Astrocyte of the spinal cord (primary cell): ENCODE results near the gene MUS81.

ENCODE experiments used
- DNase-seq: peaks from one replicate; pipeline ENCODE4 v3.0.0; 2011; ENCODE audit warnings: low read depth, low spot score
- H3K4me3 ChIP-seq: 2 replicates; pipeline ENCODE4 v1.5.1; 2011; ENCODE audit warnings: low read depth, mild to moderate bottlenecking, low read length, moderate library complexity
- in situ Hi-C: cut with HindIII; loops from 2 replicates; pipeline ENCODE4 v1.10.0; 2017; ENCODE audit warnings: low sequenced_read_pairs
- TF ChIP-seq, protein P1 (sequence below): IDR thresholded peaks from 2 replicates; pipeline ENCODE4 v1.5.1; 2012; ENCODE audit warnings: low read depth, mild to moderate bottlenecking, low read length, inconsistent platforms

Gene MUS81, protein sequence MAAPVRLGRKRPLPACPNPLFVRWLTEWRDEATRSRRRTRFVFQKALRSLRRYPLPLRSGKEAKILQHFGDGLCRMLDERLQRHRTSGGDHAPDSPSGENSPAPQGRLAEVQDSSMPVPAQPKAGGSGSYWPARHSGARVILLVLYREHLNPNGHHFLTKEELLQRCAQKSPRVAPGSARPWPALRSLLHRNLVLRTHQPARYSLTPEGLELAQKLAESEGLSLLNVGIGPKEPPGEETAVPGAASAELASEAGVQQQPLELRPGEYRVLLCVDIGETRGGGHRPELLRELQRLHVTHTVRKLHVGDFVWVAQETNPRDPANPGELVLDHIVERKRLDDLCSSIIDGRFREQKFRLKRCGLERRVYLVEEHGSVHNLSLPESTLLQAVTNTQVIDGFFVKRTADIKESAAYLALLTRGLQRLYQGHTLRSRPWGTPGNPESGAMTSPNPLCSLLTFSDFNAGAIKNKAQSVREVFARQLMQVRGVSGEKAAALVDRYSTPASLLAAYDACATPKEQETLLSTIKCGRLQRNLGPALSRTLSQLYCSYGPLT

DNA sequence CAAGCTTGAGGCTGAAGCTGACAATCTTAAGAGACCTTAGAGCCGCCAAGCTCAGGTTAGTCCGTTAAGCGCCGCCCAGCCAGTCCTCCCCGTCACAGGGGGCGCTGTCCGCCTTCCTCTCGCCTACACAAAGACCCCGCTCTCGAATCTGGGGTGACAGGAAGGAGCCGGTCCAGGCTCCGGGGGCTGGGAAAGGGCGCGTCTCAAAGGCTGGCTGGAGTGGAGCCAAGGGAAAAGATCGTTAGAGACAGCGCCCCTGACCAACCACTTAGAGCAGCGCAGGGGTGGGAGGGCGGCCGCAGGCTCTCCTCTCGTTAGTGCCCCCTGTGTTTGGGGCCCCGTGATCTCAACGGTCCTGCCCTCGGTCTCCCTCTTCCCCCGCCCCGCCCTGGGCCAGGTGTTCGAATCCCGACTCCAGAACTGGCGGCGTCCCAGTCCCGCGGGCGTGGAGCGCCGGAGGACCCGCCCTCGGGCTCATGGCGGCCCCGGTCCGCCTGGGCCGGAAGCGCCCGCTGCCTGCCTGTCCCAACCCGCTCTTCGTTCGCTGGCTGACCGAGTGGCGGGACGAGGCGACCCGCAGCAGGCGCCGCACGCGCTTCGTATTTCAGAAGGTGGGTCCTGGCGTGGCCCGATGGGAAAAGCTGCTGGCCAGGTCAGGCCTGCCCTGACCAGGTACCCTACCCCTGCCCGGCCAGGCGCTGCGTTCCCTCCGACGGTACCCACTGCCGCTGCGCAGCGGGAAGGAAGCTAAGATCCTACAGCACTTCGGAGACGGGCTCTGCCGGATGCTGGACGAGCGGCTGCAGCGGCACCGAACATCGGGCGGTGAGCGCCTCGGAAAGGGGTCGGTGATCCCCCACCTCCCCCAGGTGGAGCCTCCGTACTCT is at the start of gene MUS81:
Gene MUS81 (plus strand): TSS at position 156 of the 887 bp plus-strand sequence. CDS start 321 bp downstream, at position 477.
- TF ChIP-seq, protein P1, sequence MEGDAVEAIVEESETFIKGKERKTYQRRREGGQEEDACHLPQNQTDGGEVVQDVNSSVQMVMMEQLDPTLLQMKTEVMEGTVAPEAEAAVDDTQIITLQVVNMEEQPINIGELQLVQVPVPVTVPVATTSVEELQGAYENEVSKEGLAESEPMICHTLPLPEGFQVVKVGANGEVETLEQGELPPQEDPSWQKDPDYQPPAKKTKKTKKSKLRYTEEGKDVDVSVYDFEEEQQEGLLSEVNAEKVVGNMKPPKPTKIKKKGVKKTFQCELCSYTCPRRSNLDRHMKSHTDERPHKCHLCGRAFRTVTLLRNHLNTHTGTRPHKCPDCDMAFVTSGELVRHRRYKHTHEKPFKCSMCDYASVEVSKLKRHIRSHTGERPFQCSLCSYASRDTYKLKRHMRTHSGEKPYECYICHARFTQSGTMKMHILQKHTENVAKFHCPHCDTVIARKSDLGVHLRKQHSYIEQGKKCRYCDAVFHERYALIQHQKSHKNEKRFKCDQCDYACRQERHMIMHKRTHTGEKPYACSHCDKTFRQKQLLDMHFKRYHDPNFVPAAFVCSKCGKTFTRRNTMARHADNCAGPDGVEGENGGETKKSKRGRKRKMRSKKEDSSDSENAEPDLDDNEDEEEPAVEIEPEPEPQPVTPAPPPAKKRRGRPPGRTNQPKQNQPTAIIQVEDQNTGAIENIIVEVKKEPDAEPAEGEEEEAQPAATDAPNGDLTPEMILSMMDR, result peak; percentile 90
- peak within 1 kb of the TSS; percentile 95 for H3K4me3 ChIP-seq
- DNase-seq, result peak; percentile 99
- in situ Hi-C loops, result no loop called here

DNA sequence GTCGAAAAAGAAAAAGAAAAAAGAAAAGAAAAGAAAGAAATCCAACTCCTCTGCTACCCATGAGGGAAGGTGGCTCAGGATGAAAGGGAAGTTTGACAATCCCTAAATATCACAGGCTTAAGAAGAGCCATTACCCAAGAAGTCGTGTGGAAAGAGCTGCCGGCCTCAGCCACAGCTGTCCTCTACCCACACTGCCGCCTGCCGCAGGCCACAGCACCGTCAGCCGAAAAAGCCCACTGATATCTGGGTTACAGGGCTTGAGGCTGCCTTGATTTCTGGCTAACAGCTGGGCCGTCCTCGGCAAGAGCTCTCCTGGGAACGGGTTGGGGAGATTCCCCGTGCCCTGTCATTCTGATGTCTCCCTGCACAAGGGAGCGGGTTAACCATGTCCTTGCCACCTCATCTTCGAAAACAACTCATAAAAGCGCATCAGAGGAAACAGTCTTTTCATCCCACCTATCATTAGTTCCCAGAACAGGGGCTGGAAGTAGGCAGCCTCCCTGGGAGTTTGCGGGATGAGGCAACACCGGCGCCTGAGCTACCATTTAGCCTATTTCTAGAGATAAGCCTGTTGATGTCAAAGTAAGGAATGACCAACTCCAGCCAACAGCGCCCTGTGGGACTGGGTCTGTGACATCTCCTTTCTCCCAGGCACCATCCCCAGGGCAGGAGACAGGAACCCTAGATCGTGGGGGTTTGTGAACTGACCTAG is 48.3 kb upstream of the MUS81 start:
- TF ChIP-seq, protein P1, result no peak
- H3K4me3 ChIP-seq, result no peak overlapping the region
- in situ Hi-C loops, result no loop called here
- no peak for DNase-seq

DNA sequence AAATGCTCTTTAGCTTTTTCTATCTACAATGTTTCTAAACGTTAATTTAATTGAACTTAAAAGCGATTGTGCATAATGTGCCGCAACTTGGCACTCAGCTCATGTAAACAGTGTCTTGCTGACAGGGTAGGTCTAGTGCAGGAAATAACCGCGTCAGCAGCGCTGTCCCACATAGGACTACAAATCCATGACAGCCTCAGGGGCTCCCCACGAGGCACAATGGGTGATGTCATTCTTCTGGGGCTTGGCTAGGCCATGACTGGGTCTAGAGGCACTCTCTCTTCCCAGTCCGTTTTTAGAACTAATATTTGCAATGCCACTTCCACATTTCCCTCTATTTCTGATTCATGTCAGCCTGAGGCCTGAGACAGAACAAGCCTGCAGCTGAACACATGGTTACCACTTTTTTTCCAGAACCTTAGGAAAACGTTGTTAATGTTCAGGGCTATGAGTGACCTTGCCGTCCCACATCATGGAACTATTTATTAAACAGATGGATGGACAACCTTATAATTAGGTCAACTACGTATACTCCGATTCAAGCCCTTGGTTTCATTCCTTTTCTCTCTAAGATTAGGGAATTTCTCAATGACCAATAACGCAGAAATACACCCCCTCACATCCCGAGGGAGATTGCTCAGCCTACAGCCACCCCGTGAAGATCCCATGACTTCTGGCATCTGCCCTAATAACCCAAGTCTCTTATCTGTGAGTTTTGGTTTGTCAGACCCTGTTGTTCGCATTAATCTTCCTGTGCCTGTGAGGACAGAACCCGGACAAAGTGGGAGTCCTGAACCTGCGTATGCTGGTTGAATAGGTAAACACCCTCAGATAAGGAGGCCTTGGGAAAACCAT is 45.9 kb upstream of the MUS81 start:
- no peak for DNase-seq
- TF ChIP-seq, protein P1, result no peak
- in situ Hi-C loops, result no loop called here
- H3K4me3 ChIP-seq, result no peak overlapping the region

DNA sequence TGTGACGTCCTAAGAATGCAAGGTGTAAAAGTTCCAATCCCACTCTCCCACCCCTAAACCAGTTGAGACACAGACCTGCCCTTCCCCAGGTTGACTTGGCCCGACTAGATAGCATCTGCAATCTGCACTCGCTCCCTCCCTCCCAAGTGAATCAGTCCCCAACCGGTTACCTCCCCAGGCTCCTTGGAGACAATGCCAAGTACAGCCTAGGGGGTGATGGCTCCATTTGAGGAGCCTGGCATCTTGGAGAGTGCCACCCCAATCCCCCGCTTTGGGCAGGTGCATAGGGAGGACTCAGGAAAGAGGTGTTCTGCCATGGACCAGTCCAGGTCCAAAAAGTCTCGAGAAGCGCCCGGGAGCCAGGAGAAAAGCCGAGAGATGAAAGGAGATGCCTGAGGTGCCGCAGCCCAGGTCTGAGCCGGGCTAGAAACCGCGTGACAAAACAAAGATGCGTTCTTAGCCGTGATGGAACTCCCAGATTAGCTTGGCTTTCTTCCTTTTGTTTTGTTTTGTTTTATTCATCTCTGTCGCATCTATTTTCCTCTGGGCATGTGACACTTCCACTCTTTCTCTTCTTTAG is 45.2 kb upstream of the MUS81 start:
- TF ChIP-seq, protein P1, result no peak
- H3K4me3 ChIP-seq, result no peak overlapping the region
- DNase-seq, result no peak
- in situ Hi-C loops, result no loop called here

DNA sequence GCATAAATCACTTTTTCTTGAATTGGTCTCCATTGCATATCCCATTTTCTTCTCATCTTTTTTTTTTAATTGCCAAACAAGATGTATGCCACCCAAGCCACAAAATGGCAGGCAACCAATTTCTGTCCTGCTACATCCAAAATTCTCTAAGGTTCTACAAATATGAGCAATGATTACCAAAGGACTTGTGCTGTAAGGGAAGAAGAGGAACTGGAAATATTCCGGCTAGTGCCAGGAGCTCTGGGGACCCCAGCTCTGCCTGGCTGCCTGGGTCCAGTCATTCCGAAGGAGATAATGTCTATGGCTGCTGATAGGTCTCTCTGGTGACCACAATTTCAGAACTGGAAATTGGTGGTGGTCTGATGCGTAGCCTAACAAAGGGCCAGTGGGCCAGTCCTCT is 43.5 kb upstream of the MUS81 start:
- no peak overlapping the region for H3K4me3 ChIP-seq
- in situ Hi-C loops, result no loop called here
- TF ChIP-seq, protein P1, result no peak
- no peak for DNase-seq
